HL-60 (cell line): ENCODE results near the gene JADE2.

Source experiments
- DNase-seq, 2 experiments: peaks; one replicate each; pipeline ENCODE4 v3.0.0-alpha.2; 2010 to 2020; ENCODE audit warnings: low read depth in 1 of 2, low spot score in 1 of 2
- H3K27ac ChIP-seq: fragments of 250-450 bp; sonication (Bioruptor Pico); replicated peaks from 2 replicates; pipeline ENCODE4 v1.5.1; 2020; ENCODE audit warnings: mild to moderate bottlenecking, moderate library complexity
- H3K27me3 ChIP-seq: fragments of 250-450 bp; sonication (Bioruptor Pico); 2 replicates; pipeline ENCODE4 v1.5.1; 2021; ENCODE audit warnings: mild to moderate bottlenecking, moderate library complexity; ENCODE audit not compliant: insufficient read depth, poor library complexity, severe bottlenecking
- H3K4me3 ChIP-seq: replicated peaks from 2 replicates; pipeline ENCODE4 v1.5.1; 2011; ENCODE audit warnings: mild to moderate bottlenecking, control low read depth, low read length; ENCODE audit not compliant: insufficient read depth
- GABPA ChIP-seq: IDR thresholded peaks from 2 replicates; pipeline ENCODE4 v1.6.1; 2012; ENCODE audit warnings: low read depth
- POLR2AphosphoS5 ChIP-seq: IDR thresholded peaks from 2 replicates; pipeline ENCODE4 v1.6.1; 2012; ENCODE audit warnings: low read depth
- REST ChIP-seq: IDR thresholded peaks from 2 replicates; pipeline ENCODE4 v1.6.1; 2012; ENCODE audit warnings: low read depth; ENCODE audit not compliant: insufficient replicate concordance
- SPI1 ChIP-seq: IDR thresholded peaks from 2 replicates; pipeline ENCODE4 v1.6.1; 2012; ENCODE audit warnings: low read depth, mild to moderate bottlenecking, borderline replicate concordance
- TF ChIP-seq, protein P1 (sequence below): IDR thresholded peaks from one replicate; pipeline ENCODE4 v1.5.1; 2011; ENCODE audit warnings: low read length, control low read depth, inconsistent platforms; ENCODE audit not compliant: insufficient read depth

JADE2 gene

GRCh38 chr5:134538296-134538695 is 12.8 kb downstream of the JADE2 start:
- TF ChIP-seq SPI1: no peak
- TF ChIP-seq REST: no peak
- TF ChIP-seq POLR2AphosphoS5: no peak
- no peak for TF ChIP-seq GABPA
- TF ChIP-seq, protein P1, sequence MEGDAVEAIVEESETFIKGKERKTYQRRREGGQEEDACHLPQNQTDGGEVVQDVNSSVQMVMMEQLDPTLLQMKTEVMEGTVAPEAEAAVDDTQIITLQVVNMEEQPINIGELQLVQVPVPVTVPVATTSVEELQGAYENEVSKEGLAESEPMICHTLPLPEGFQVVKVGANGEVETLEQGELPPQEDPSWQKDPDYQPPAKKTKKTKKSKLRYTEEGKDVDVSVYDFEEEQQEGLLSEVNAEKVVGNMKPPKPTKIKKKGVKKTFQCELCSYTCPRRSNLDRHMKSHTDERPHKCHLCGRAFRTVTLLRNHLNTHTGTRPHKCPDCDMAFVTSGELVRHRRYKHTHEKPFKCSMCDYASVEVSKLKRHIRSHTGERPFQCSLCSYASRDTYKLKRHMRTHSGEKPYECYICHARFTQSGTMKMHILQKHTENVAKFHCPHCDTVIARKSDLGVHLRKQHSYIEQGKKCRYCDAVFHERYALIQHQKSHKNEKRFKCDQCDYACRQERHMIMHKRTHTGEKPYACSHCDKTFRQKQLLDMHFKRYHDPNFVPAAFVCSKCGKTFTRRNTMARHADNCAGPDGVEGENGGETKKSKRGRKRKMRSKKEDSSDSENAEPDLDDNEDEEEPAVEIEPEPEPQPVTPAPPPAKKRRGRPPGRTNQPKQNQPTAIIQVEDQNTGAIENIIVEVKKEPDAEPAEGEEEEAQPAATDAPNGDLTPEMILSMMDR: no peak
- DNase-seq: no peak
- no peak overlapping the region for H3K4me3 ChIP-seq
- no peaks in the 10 kb centered on the region for H3K27me3 ChIP-seq
- H3K27ac ChIP-seq: no peak overlapping the region

GRCh38 chr5:134539732-134540131 is 14.3 kb downstream of the JADE2 start:
- H3K4me3 ChIP-seq: no peak overlapping the region
- TF ChIP-seq, protein P1: no peak
- TF ChIP-seq REST (no peak), SPI1 (no peak), GABPA (no peak), POLR2AphosphoS5 (no peak)
- H3K27me3 ChIP-seq: no peaks in the 10 kb centered on the region
- DNase-seq: no peak
- no peak overlapping the region for H3K27ac ChIP-seq

DNA sequence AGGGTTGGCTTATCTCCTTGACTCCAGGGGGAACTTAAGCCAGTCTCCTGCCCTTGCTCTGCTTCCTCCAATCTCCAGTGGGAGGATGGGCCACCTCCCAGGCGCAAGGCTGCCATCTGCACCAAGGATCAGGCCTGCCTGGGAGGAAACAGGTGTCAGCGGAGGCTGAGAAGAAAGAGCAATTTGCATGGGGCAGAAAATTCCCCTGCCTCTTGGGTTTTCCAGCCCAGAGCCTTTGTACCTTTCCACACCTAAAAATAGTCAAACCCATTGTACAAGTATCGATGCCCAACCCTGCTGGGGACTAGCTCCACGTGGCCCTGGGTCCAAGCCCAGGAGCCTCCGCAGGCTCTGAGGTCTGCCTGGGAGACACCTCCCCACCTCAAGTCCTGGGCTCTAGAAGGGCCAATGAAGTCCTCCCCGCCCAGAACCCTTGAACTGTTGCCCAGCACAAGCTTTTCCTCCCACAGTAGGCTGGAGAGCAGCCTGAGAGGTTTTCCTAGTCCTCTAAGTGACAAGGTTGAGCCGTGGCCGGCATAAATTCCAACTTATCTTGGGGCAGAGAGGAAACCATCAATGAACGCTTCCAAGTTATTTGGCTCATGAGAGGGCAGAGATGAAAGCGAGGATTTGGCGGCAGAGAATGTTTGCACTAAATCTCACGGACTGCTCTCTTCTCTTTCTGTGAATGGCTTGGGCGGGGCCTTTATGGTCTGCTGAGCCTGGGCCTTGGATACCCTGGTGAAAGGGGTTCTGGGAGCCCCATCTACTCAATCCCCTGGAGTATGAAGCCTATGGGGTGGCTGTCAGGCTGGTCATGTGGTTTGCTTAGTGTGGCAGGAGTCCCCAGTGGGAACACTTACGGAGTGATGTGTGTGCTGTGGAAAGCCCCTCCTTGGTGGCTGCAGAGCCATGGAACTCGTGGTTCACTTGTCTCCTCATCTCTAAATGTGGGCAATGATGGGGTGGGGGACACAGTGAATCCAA is 15.6 kb downstream of the JADE2 start:
- H3K4me3 ChIP-seq: no peak overlapping the region
- TF ChIP-seq GABPA (no peak), REST (no peak), POLR2AphosphoS5 (no peak), SPI1 (no peak)
- TF ChIP-seq, protein P1: no peak
- H3K27me3 ChIP-seq: no peaks in the 10 kb centered on the region
- DNase-seq: no peak
- H3K27ac ChIP-seq: no peak overlapping the region
